HCT116 (cell line): ENCODE measurements around the gene MKRN1. TPM values are rescaled to one million over a fixed set of nuclear protein-coding genes. Genes with fewer than 3 reads are reported as not detected.

Experiments used
- ATAC-seq: fragments of 200-7000 bp; cut with Tn5 transposase; 2 replicates; pipeline ENCODE4 v1.9.1; 2020; ENCODE audit warnings: mild to moderate bottlenecking, moderate library complexity
- BruUV-seq: library from RNA; stranded (reverse); fragments of 400-500 nt; replicated peaks from 2 replicates; lab custom pipeline; 2021; lab: Mats Ljungman, UMichigan
- CTCF ChIA-PET: fragments of 300-600 bp; sonication (Branson Sonifier 250); formaldehyde crosslinking; loops from one replicate; lab custom pipeline; 2021; ENCODE audit warnings: antibody characterized with exemption; lab: Charles Lee
- POLR2A ChIA-PET: fragments of 300-600, 350-600 bp; sonication (Branson Sonifier 250); formaldehyde crosslinking; loops from one replicate; lab custom pipeline; 2021; ENCODE audit warnings: antibody characterized with exemption; lab: Charles Lee
- RAD21 ChIA-PET, 2 experiments: fragments of 300-600 bp; sonication (Branson Sonifier 250); formaldehyde crosslinking; loops; one replicate each; lab custom pipeline; 2023; ENCODE audit warnings: low total read pairs in 2 of 2; ENCODE audit not compliant: uncharacterized antibody in 2 of 2, unreplicated experiment in 2 of 2, low non-redundant PET in 1 of 2; lab: Charles Lee
- DNase-seq: peaks from one replicate; pipeline ENCODE4 v3.0.0-alpha.2; 2010; ENCODE audit warnings: low read depth, low spot score
- H2AFZ ChIP-seq: fragments of 200-600 bp; shearing (Covaris generic), sonication (generic); 2 replicates; pipeline ENCODE4 v1.6.1; 2017; ENCODE audit warnings: low read depth, mixed run types, mixed read lengths, antibody characterized with exemption, low read length; ENCODE audit not compliant: poor library complexity, severe bottlenecking
- H3K27ac ChIP-seq: 2 replicates; pipeline ENCODE4 v1.5.1; 2012; ENCODE audit warnings: low read depth, low read length
- H3K27me3 ChIP-seq: fragments of 200-600 bp; sonication (generic); 2 replicates; pipeline ENCODE4 v1.6.1; 2016; ENCODE audit warnings: mixed run types, low read length, mixed read lengths; ENCODE audit not compliant: insufficient read depth
- H3K36me3 ChIP-seq, 2 experiments: fragments of 200-500 bp in 1 of 2; fragments of 200-600 bp in 1 of 2; sonication (Bioruptor generic) in 1 of 2; sonication (generic) in 1 of 2; 2 replicates each; pipeline versions ENCODE4 v1.5.1 to v1.6.1; 2014 to 2016; ENCODE audit warnings: low read length in 2 of 2, inconsistent platforms in 1 of 2, mixed read lengths in 1 of 2, mixed run types in 1 of 2; ENCODE audit not compliant: insufficient read depth in 2 of 2, control insufficient read depth in 1 of 2
- H3K4me1 ChIP-seq, 2 experiments: fragments of 200-600 bp in 1 of 2; sonication (generic) in 1 of 2; 2 replicates each; pipeline versions ENCODE4 v1.5.1 to v1.6.1; 2012 to 2017; ENCODE audit warnings: low read length in 2 of 2, inconsistent platforms in 1 of 2, mild to moderate bottlenecking in 1 of 2, mixed read lengths in 1 of 2, mixed run types in 1 of 2, moderate library complexity in 1 of 2; ENCODE audit not compliant: insufficient read depth in 2 of 2, control insufficient read depth in 1 of 2
- H3K4me2 ChIP-seq: fragments of 200-600 bp; sonication (generic); 2 replicates; pipeline ENCODE4 v1.6.1; 2017; ENCODE audit warnings: mixed run types, low read length, mixed read lengths
- H3K4me3 ChIP-seq, 2 experiments: fragments of 200-600 bp in 1 of 2; sonication (generic) in 1 of 2; replicated peaks in 1 of 2; 2 replicates each; pipeline ENCODE4 v1.5.1; 2011 to 2016; ENCODE audit warnings: low read length in 2 of 2, control low read depth in 1 of 2, low read depth in 1 of 2, mild to moderate bottlenecking in 1 of 2, mixed read lengths in 1 of 2, mixed run types in 1 of 2
- H3K79me2 ChIP-seq: fragments of 200-600 bp; sonication (generic); 2 replicates; pipeline ENCODE4 v1.6.1; 2017; ENCODE audit warnings: mild to moderate bottlenecking, mixed run types, low read length, moderate library complexity, mixed read lengths; ENCODE audit not compliant: insufficient read depth
- H3K9ac ChIP-seq: fragments of 200-600 bp; sonication (generic); 2 replicates; pipeline ENCODE4 v1.6.1; 2016; ENCODE audit warnings: low read length, mixed read lengths
- H3K9me2 ChIP-seq: fragments of 200-600 bp; sonication (generic), shearing (Covaris generic); 2 replicates; pipeline ENCODE4 v1.6.1; 2017; ENCODE audit warnings: mixed run types, mild to moderate bottlenecking, moderate library complexity; ENCODE audit not compliant: insufficient read depth
- H3K9me3 ChIP-seq, 2 experiments: fragments of 200-500 bp in 1 of 2; fragments of 200-600 bp in 1 of 2; sonication (Bioruptor generic) in 1 of 2; sonication (generic) in 1 of 2; 2 replicates each; pipeline ENCODE4 v1.6.1; 2014 to 2017; ENCODE audit warnings: low read length in 2 of 2, mixed read lengths in 2 of 2, inconsistent platforms in 1 of 2, low read depth in 1 of 2, mild to moderate bottlenecking in 1 of 2, mixed run types in 1 of 2, moderate library complexity in 1 of 2; ENCODE audit not compliant: control insufficient read depth in 1 of 2, insufficient read depth in 1 of 2
- H4K20me1 ChIP-seq: fragments of 200-600 bp; sonication (generic), shearing (Covaris generic); 2 replicates; pipeline ENCODE4 v1.6.1; 2017; ENCODE audit warnings: mixed run types, mild to moderate bottlenecking, moderate library complexity; ENCODE audit not compliant: insufficient read depth
- CEBPB ChIP-seq: IDR thresholded peaks from 2 replicates; pipeline ENCODE4 v1.6.1; 2012; ENCODE audit warnings: low read depth
- CTCF ChIP-seq, 3 experiments: fragments of 200-600 bp in 1 of 3; sonication (generic) in 1 of 3; IDR thresholded peaks in 2 of 3; conservative IDR thresholded peaks in 1 of 3; 2 replicates each; pipeline ENCODE4 v1.5.1; 2012 to 2017; ENCODE audit warnings: low read depth in 2 of 3, low read length in 2 of 3, antibody characterized with exemption in 1 of 3, borderline replicate concordance in 1 of 3, control low read depth in 1 of 3, mild to moderate bottlenecking in 1 of 3, mixed read lengths in 1 of 3, mixed run types in 1 of 3, moderate library complexity in 1 of 3; ENCODE audit not compliant: insufficient read depth in 1 of 3
- FOSL1 ChIP-seq: IDR thresholded peaks from 2 replicates; pipeline ENCODE4 v1.6.1; 2012; ENCODE audit warnings: low read depth
- RAD21 ChIP-seq: IDR thresholded peaks from 2 replicates; pipeline ENCODE4 v1.6.1; 2012; ENCODE audit warnings: low read depth, mild to moderate bottlenecking
- SP1 ChIP-seq: IDR thresholded peaks from 2 replicates; pipeline ENCODE4 v1.6.1; 2012; ENCODE audit warnings: low read depth
- TCF7L2 ChIP-seq: IDR thresholded peaks from 2 replicates; pipeline ENCODE4 v1.7.0; 2011; ENCODE audit warnings: borderline replicate concordance, inconsistent platforms; ENCODE audit not compliant: insufficient read depth, insufficient read length; ENCODE audit errors: extremely low read depth
- YY1 ChIP-seq: IDR thresholded peaks from 2 replicates; pipeline ENCODE4 v1.6.1; 2011; ENCODE audit warnings: low read length, low read depth, moderate library complexity, mild to moderate bottlenecking; ENCODE audit not compliant: insufficient replicate concordance; ENCODE audit errors: extremely low read depth
- ZFX ChIP-seq: fragments of 450-650 bp; IDR thresholded peaks from 2 replicates; pipeline ENCODE4 v1.6.1; 2017
- ZNF274 ChIP-seq: fragments of 200-500 bp; sonication (Bioruptor generic); IDR thresholded peaks from 2 replicates; pipeline ENCODE4 v1.6.1; 2014; ENCODE audit warnings: mild to moderate bottlenecking, low read depth, low read length, inconsistent platforms
- intact Hi-C: fragments of 100-400 bp; cut with micrococcal nuclease; formaldehyde crosslinking; loops from 2 replicates; pipeline ENCODE4 v1.10.0; 2022
- total RNA-seq: library from RNA; stranded (reverse); gene quantifications from one replicate; pipeline ENCODE4 v1.2.1, GENCODE V29; 2021; ENCODE audit not compliant: unreplicated experiment
- TF ChIP-seq, protein P1 (sequence below): IDR thresholded peaks from 2 replicates; pipeline ENCODE4 v1.6.1; 2012
- TF ChIP-seq, protein P2 (sequence below): IDR thresholded peaks from 2 replicates; pipeline ENCODE4 v1.6.1; 2012

MKRN1 gene
- total RNA-seq, 1 experiment from 2014 or later: 95.0 TPM

- Histone ChIP-seq H3K4me1 (peaks cover 0 to 4% of the 10 kb centered on the region in 2 experiments; a peak in 1 of 4 replicates), H3K36me3 (no peaks in the 10 kb centered on the region; a peak in 1 of 4 replicates), H3K27me3 (no peaks in the 10 kb centered on the region), H3K9me2 (no peaks in the 10 kb centered on the region), H4K20me1 (no peaks in the 10 kb centered on the region), H3K27ac (no peak overlapping the region), H2AFZ (no peak overlapping the region), H3K9ac (no peak overlapping the region), H3K4me2 (no peak overlapping the region), H3K9me3 (no peaks in the 10 kb centered on the region), H3K4me3 (no peak overlapping the region), H3K79me2 (no peaks in the 10 kb centered on the region)
- TF ChIP-seq, protein P1, sequence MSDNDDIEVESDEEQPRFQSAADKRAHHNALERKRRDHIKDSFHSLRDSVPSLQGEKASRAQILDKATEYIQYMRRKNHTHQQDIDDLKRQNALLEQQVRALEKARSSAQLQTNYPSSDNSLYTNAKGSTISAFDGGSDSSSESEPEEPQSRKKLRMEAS: no peak
- no peak for TF ChIP-seq ZNF274
- TF ChIP-seq YY1: no peak
- no peak for TF ChIP-seq TCF7L2
- TF ChIP-seq, protein P2, sequence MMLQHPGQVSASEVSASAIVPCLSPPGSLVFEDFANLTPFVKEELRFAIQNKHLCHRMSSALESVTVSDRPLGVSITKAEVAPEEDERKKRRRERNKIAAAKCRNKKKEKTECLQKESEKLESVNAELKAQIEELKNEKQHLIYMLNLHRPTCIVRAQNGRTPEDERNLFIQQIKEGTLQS: no peak
- no peak for TF ChIP-seq CEBPB
- no peak for TF ChIP-seq ZFX
- no peak for TF ChIP-seq FOSL1
- TF ChIP-seq SP1: no peak
- no peak for TF ChIP-seq RAD21
- no peak for TF ChIP-seq CTCF (IDR thresholded peaks at IDR 0.05 in 2 of 3, conservative IDR thresholded peaks at IDR 0.05 in 1 of 3; ENCODE audit: borderline replicate concordance in 1 of 3, insufficient read depth in 1 of 3, low read depth in 2 of 3, low read length in 2 of 3)
- intact Hi-C loops: loop anchor here (5.0 kb wide), 1 partner anchor 318 kb away; the partner anchor contains the start of gene KDM7A
- BruUV-seq: no TSS peak
- POLR2A ChIA-PET: no interaction called here
- DNase-seq (no peak), ATAC-seq (no peak)
- CTCF ChIA-PET: no interaction called here
- RAD21 ChIA-PET: no interaction called here
Measured at GRCh38 chr7:140494867-140495266, 15.6 kb upstream of the MKRN1 start.
